ENCODE results near the gene CEACAM19.
"Not testable (repeated sequence)": the region's sequence is repeated elsewhere in the genome, so short reads cannot be mapped to it uniquely, and the experiment has no call there.

- TF ChIP-seq, protein P1, sequence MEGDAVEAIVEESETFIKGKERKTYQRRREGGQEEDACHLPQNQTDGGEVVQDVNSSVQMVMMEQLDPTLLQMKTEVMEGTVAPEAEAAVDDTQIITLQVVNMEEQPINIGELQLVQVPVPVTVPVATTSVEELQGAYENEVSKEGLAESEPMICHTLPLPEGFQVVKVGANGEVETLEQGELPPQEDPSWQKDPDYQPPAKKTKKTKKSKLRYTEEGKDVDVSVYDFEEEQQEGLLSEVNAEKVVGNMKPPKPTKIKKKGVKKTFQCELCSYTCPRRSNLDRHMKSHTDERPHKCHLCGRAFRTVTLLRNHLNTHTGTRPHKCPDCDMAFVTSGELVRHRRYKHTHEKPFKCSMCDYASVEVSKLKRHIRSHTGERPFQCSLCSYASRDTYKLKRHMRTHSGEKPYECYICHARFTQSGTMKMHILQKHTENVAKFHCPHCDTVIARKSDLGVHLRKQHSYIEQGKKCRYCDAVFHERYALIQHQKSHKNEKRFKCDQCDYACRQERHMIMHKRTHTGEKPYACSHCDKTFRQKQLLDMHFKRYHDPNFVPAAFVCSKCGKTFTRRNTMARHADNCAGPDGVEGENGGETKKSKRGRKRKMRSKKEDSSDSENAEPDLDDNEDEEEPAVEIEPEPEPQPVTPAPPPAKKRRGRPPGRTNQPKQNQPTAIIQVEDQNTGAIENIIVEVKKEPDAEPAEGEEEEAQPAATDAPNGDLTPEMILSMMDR (conservative IDR thresholded peaks at IDR 0.05): not testable (repeated sequence)
- not testable (repeated sequence) for TF ChIP-seq EZH2 (IDR thresholded peaks at IDR 0.05; ENCODE audit: low read depth)
These were observed 37.2 kb upstream of the CEACAM19 start for GRCh38 chr19:44634058-44634457.
